Smooth muscle cell (in vitro differentiated cells): ENCODE data around the gene ADCY2. TPM values are rescaled to one million over a fixed set of nuclear protein-coding genes. Genes with fewer than 3 reads are reported as not detected.

ENCODE experiments used
- DNase-seq: peaks from one replicate; lab custom pipeline; 2025; ENCODE audit not compliant: unreplicated experiment; lab: John Stamatoyannopoulos, UW
- H2AFZ ChIP-seq: fragments of 200-600 bp; sonication (generic); 2 replicates; pipeline ENCODE4 v1.6.0; 2016; ENCODE audit warnings: antibody characterized with exemption, low read depth, mild to moderate bottlenecking
- H3F3A ChIP-seq: fragments of 200-600 bp; sonication (generic); 2 replicates; pipeline ENCODE4 v1.6.0; 2017; ENCODE audit warnings: antibody characterized with exemption, low read depth
- H3K27ac ChIP-seq: fragments of 200-600 bp; sonication (generic); 2 replicates; pipeline ENCODE4 v1.5.1; 2016; ENCODE audit warnings: low read depth, mild to moderate bottlenecking
- H3K27me3 ChIP-seq: fragments of 200-600 bp; sonication (generic); 2 replicates; pipeline ENCODE4 v1.6.1; 2016; ENCODE audit warnings: low read depth, mild to moderate bottlenecking
- H3K36me3 ChIP-seq: fragments of 200-600 bp; sonication (generic); 2 replicates; pipeline ENCODE4 v1.5.1; 2016; ENCODE audit warnings: low read depth
- H3K4me1 ChIP-seq: fragments of 200-600 bp; sonication (generic); 2 replicates; pipeline ENCODE4 v1.5.1; 2016; ENCODE audit warnings: low read depth
- H3K4me2 ChIP-seq: fragments of 200-600 bp; sonication (generic); 2 replicates; pipeline ENCODE4 v1.6.0; 2016; ENCODE audit warnings: mild to moderate bottlenecking
- H3K4me3 ChIP-seq: fragments of 200-600 bp; sonication (generic); 2 replicates; pipeline ENCODE4 v1.5.1; 2016; ENCODE audit warnings: mild to moderate bottlenecking
- H3K79me2 ChIP-seq: fragments of 200-600 bp; sonication (generic); 2 replicates; pipeline ENCODE4 v1.6.0; 2016; ENCODE audit warnings: low read depth, mild to moderate bottlenecking
- H3K9ac ChIP-seq: fragments of 200-600 bp; sonication (generic); 2 replicates; pipeline ENCODE4 v1.6.0; 2016; ENCODE audit warnings: low read depth
- H3K9me3 ChIP-seq: fragments of 200-600 bp; sonication (generic); replicated peaks from 2 replicates; pipeline ENCODE4 v1.5.1; 2016; ENCODE audit warnings: low read depth
- H4K20me1 ChIP-seq: fragments of 200-600 bp; sonication (generic); 2 replicates; pipeline ENCODE4 v1.6.0; 2016; ENCODE audit warnings: low read depth
- WGBS: methylation state at CpG from one replicate; pipeline ENCODE4 v1.1.7; 2016; ENCODE audit warnings: low lambda C conversion rate; 5-methylcytosine and 5-hydroxymethylcytosine counted together
- polyA plus RNA-seq: library from polyadenylated mRNA; unstranded; fragments of >200 nt; fragmentation: Nextera tagmentation; extraction: Ambion mirVana; gene quantifications from 2 replicates; pipeline ENCODE4 v1.2.1, GENCODE V29; 2016
- total RNA-seq: library from RNA; depleted of rRNA; stranded (reverse); fragments of >200 nt; gene quantifications from 2 replicates; pipeline ENCODE4 v1.2.3, GENCODE V29; 2014
- TF ChIP-seq, protein P1 (sequence below): fragments of 200-600 bp; sonication (generic); IDR thresholded peaks from 2 replicates; pipeline ENCODE4 v1.5.1; 2017; ENCODE audit warnings: borderline replicate concordance, mild to moderate bottlenecking, antibody characterized with exemption; ENCODE audit not compliant: insufficient read depth, poor library complexity, severe bottlenecking

The ADCY2 gene
- total and polyA plus RNA-seq, 2 experiments from 2014 or later = 2.8 to 8.0 TPM

DNA sequence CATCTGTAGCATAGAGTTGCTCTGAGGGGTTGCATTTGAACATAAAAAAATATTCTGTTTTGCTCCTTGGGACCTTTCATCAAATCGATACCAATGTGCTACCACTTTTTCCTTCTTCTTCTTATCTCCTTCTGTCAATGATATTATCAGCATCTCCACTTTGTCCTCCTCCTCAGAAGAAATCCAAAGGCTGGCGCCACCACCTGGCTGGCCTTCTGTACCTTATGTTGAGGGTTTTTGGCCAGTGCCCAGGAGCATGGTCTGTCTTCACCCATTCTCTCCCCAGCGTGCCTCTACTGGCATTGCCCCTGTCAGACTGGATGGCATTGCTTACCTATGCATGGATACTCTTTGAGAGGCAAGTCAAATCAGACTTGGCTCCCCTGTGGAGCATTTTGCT is 287.8 kb downstream of the ADCY2 start:
- DNase-seq = no peak
- Histone ChIP-seq H3K79me2 (no peaks in the 10 kb centered on the region), H2AFZ (no peak overlapping the region), H4K20me1 (no peaks in the 10 kb centered on the region), H3K27ac (no peak overlapping the region), H3K9me3 (no peaks in the 10 kb centered on the region), H3K4me3 (no peak overlapping the region), H3K9ac (no peak overlapping the region), H3K27me3 (no peaks in the 10 kb centered on the region), H3K4me1 (no peaks in the 10 kb centered on the region), H3F3A (no peaks in the 10 kb centered on the region), H3K36me3 (no peaks in the 10 kb centered on the region), H3K4me2 (no peak overlapping the region)
- WGBS = 91% methylated on average over 3 of the region's 3 CpGs
- TF ChIP-seq, protein P1, sequence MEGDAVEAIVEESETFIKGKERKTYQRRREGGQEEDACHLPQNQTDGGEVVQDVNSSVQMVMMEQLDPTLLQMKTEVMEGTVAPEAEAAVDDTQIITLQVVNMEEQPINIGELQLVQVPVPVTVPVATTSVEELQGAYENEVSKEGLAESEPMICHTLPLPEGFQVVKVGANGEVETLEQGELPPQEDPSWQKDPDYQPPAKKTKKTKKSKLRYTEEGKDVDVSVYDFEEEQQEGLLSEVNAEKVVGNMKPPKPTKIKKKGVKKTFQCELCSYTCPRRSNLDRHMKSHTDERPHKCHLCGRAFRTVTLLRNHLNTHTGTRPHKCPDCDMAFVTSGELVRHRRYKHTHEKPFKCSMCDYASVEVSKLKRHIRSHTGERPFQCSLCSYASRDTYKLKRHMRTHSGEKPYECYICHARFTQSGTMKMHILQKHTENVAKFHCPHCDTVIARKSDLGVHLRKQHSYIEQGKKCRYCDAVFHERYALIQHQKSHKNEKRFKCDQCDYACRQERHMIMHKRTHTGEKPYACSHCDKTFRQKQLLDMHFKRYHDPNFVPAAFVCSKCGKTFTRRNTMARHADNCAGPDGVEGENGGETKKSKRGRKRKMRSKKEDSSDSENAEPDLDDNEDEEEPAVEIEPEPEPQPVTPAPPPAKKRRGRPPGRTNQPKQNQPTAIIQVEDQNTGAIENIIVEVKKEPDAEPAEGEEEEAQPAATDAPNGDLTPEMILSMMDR = no peak

DNA sequence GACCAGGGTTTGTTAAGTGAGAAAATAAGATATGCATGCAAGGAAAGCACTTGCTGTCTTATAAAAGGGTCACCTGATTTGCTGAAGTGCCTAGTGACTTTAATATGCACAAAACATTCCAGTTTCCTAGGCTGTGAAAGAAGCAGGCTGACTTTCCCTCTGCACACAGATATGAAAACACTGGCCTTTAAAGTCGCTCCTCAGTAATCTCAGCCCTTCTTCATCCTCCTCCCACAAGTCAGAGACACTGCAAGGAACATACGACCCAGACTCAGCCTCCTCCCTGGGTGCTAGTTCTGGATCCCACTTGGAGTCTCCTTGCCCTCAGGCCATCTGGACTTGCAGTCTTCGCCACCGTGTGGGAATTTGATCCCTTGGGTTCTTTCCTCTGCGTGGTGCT is 288.9 kb downstream of the ADCY2 start:
- no peaks in the 10 kb centered on the region for H3K4me1 ChIP-seq
- H3K36me3 ChIP-seq = no peaks in the 10 kb centered on the region
- no peaks in the 10 kb centered on the region for H3K9me3 ChIP-seq
- no peak for DNase-seq
- no peak overlapping the region for H3K9ac ChIP-seq
- TF ChIP-seq, protein P1 = no peak
- 89% methylated on average over 5 of the region's 5 CpGs for whole genome bisulfite sequencing
- no peak overlapping the region for H2AFZ ChIP-seq
- H3F3A ChIP-seq = no peaks in the 10 kb centered on the region
- no peak overlapping the region for H3K4me3 ChIP-seq
- H3K27ac ChIP-seq = no peak overlapping the region
- H3K27me3 ChIP-seq = no peaks in the 10 kb centered on the region
- no peaks in the 10 kb centered on the region for H3K79me2 ChIP-seq
- H4K20me1 ChIP-seq = no peaks in the 10 kb centered on the region
- no peak overlapping the region for H3K4me2 ChIP-seq

GRCh38 chr5:7686794-7687193 is 290.9 kb downstream of the ADCY2 start:
- no peaks in the 10 kb centered on the region for H3K36me3 ChIP-seq
- H3K4me3 ChIP-seq = no peak overlapping the region
- WGBS = 46% methylated on average over 1 of the region's 1 CpG
- H3K27me3 ChIP-seq = no peaks in the 10 kb centered on the region
- no peak overlapping the region for H3K27ac ChIP-seq
- no peak overlapping the region for H3K4me2 ChIP-seq
- no peak for DNase-seq
- TF ChIP-seq, protein P1 = no peak
- H3F3A ChIP-seq = no peaks in the 10 kb centered on the region
- no peak overlapping the region for H3K9ac ChIP-seq
- H4K20me1 ChIP-seq = no peaks in the 10 kb centered on the region
- no peaks in the 10 kb centered on the region for H3K4me1 ChIP-seq
- no peak overlapping the region for H2AFZ ChIP-seq
- H3K9me3 ChIP-seq = no peaks in the 10 kb centered on the region
- H3K79me2 ChIP-seq = no peaks in the 10 kb centered on the region

DNA sequence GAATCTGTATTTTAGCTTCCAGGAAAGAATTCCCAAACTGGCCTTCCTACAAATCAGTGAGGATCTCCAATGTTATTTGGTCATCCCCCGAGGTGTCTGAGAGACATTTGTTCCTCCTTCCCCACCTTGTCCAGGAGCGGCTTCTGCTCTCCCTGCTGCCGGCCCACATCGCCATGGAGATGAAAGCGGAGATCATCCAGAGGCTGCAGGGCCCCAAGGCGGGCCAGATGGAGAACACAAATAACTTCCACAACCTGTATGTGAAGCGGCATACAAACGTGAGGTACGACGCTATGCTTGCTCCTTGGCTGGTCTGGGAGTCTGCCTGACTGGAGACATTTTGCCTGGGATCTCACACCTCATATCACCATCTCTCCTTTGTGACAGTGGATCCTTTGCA is 294.6 kb downstream of the ADCY2 start:
- no peaks in the 10 kb centered on the region for H3K9me3 ChIP-seq
- WGBS = 93% methylated on average over 10 of the region's 10 CpGs
- TF ChIP-seq, protein P1 = no peak
- no peak overlapping the region for H3K4me2 ChIP-seq
- DNase-seq = no peak
- H3K27ac ChIP-seq = no peak overlapping the region
- no peaks in the 10 kb centered on the region for H3K27me3 ChIP-seq
- no peaks in the 10 kb centered on the region for H3K36me3 ChIP-seq
- no peaks in the 10 kb centered on the region for H3K4me1 ChIP-seq
- no peak overlapping the region for H3K9ac ChIP-seq
- no peak overlapping the region for H2AFZ ChIP-seq
- no peak overlapping the region for H3K4me3 ChIP-seq
- H3K79me2 ChIP-seq = no peaks in the 10 kb centered on the region
- H4K20me1 ChIP-seq = no peaks in the 10 kb centered on the region
- H3F3A ChIP-seq = no peaks in the 10 kb centered on the region
